Dendritic cell treated with granulocyte-macrophage colony-stimulating factor and Interleukin-4, amounts not matched to agents 40 ng/mL and 50 ng/mL, for 4 days (primary cell): ENCODE results near the gene ME1.
"Not testable (repeated sequence)": the region's sequence is repeated elsewhere in the genome, so short reads cannot be mapped to it uniquely, and the experiment has no call there.

Source experiments
- H3K27ac Mint-ChIP-seq: one replicate; pipeline ENCODE4 v1.8.0; 2022; ENCODE audit warnings: mild to moderate bottlenecking, mixed read lengths
- H3K27me3 Mint-ChIP-seq: one replicate; pipeline ENCODE4 v1.8.0; 2022; ENCODE audit warnings: mild to moderate bottlenecking, mixed read lengths
- H3K36me3 Mint-ChIP-seq: one replicate; pipeline ENCODE4 v1.8.0; 2022; ENCODE audit warnings: low read depth, mixed read lengths
- H3K4me1 Mint-ChIP-seq: one replicate; pipeline ENCODE4 v1.8.0; 2022; ENCODE audit warnings: low read depth, mixed read lengths
- H3K4me3 Mint-ChIP-seq: one replicate; pipeline ENCODE4 v1.8.0; 2022; ENCODE audit warnings: mild to moderate bottlenecking, moderate library complexity, mixed read lengths
- H3K9me3 Mint-ChIP-seq: one replicate; pipeline ENCODE4 v1.8.0; 2022; ENCODE audit warnings: mixed read lengths
- intact Hi-C: fragments of 100-400 bp; cut with micrococcal nuclease; formaldehyde crosslinking; loops from one replicate; pipeline ENCODE4 v1.15.0; 2022

The ME1 gene

GRCh38 chr6:83198486-83199172 is 232.2 kb downstream of the ME1 start:
- H3K27me3 Mint-ChIP-seq = peaks cover 9% of the 10 kb centered on the region
- peaks cover 15% of the 10 kb centered on the region for H3K4me1 Mint-ChIP-seq
- intact Hi-C loops = loop anchor here (10.0 kb wide), 1 partner anchor 656 kb away; the partner anchor contains the start of genes CYB5R4 and RIPPLY2
- H3K9me3 Mint-ChIP-seq = no peaks in the 10 kb centered on the region
- peaks cover 14% of the 10 kb centered on the region for H3K36me3 Mint-ChIP-seq
- no peak overlapping the region for H3K4me3 Mint-ChIP-seq
- no peak overlapping the region for H3K27ac Mint-ChIP-seq

- Mint-ChIP-seq H3K4me3 (peak overlapping the region; percentile 93), H3K4me1 (peaks cover 15% of the 10 kb centered on the region), H3K27me3 (peaks cover 10% of the 10 kb centered on the region), H3K36me3 (peaks cover 21% of the 10 kb centered on the region), H3K27ac (peak overlapping the region; percentile 92), H3K9me3 (no peaks in the 10 kb centered on the region)
- intact Hi-C loops = loop anchor here (2.0 to 10.0 kb wide), 4 partner anchors 125 to 1442 kb away; partner anchors contain the start of genes CYB5R4, IBTK, RIPPLY2 and TENT5A
Observed at GRCh38 chr6:83193747-83194566, 236.9 kb downstream of the ME1 start.

GRCh38 chr6:83192871-83193746 is 237.7 kb downstream of the ME1 start, which contains the start of the genes PGM3 and RWDD2A:
Gene PGM3 (minus strand): TSS chr6:83193265. CDS start chr6:83191012, 2,253 bp downstream.
Gene RWDD2A (plus strand): TSS chr6:83193357. CDS start chr6:83194452, 1,095 bp downstream.
- intact Hi-C loops = loop anchor here (2.0 to 10.0 kb wide), 4 partner anchors 124 to 1441 kb away; partner anchors contain the start of genes CYB5R4, IBTK, RIPPLY2 and TENT5A
- Mint-ChIP-seq H3K36me3 (peaks cover 27% of the 10 kb centered on the region), H3K9me3 (no peaks in the 10 kb centered on the region), H3K27ac (peak within 1 kb of the TSS; percentile 92), H3K4me1 (peaks cover 15% of the 10 kb centered on the region), H3K27me3 (peaks cover 10% of the 10 kb centered on the region), H3K4me3 (peak within 1 kb of the TSS; percentile 93)

- peak overlapping the region; percentile 92 for H3K27ac Mint-ChIP-seq
- peak overlapping the region; percentile 93 for H3K4me3 Mint-ChIP-seq
- H3K4me1 Mint-ChIP-seq = peaks cover 15% of the 10 kb centered on the region
- intact Hi-C loops = loop anchor here (2.0 to 10.0 kb wide), 4 partner anchors 124 to 1440 kb away; partner anchors contain the start of genes CYB5R4, IBTK, RIPPLY2 and TENT5A
- H3K27me3 Mint-ChIP-seq = peaks cover 10% of the 10 kb centered on the region
- no peaks in the 10 kb centered on the region for H3K9me3 Mint-ChIP-seq
- peaks cover 27% of the 10 kb centered on the region for H3K36me3 Mint-ChIP-seq
Observed at GRCh38 chr6:83192456-83192855, 238.4 kb downstream of the ME1 start.

GRCh38 chr6:83191974-83192373 is 238.9 kb downstream of the ME1 start:
- H3K9me3 Mint-ChIP-seq, H3K27me3 Mint-ChIP-seq, H3K27ac Mint-ChIP-seq, H3K4me3 Mint-ChIP-seq: not testable (repeated sequence)
- Mint-ChIP-seq H3K4me1 (peaks cover 15% of the 10 kb centered on the region), H3K36me3 (peaks cover 27% of the 10 kb centered on the region)
- intact Hi-C loops = loop anchor here (2.0 to 10.0 kb wide), 4 partner anchors 123 to 1440 kb away; partner anchors contain the start of genes CYB5R4, IBTK, RIPPLY2 and TENT5A

GRCh38 chr6:83190626-83191025 is 240.2 kb downstream of the ME1 start:
- Mint-ChIP-seq H3K27me3 (peaks cover 10% of the 10 kb centered on the region), H3K4me1 (peaks cover 15% of the 10 kb centered on the region)
- intact Hi-C loops = loop anchor here (5.0 to 10.0 kb wide), 3 partner anchors 664 to 1438 kb away; partner anchors contain the start of genes CYB5R4, IBTK, RIPPLY2 and TENT5A

GRCh38 chr6:83188501-83188900 is 242.3 kb downstream of the ME1 start:
- Mint-ChIP-seq H3K27ac (no peak overlapping the region), H3K9me3 (no peaks in the 10 kb centered on the region), H3K27me3 (no peaks in the 10 kb centered on the region), H3K4me1 (peaks cover 7% of the 10 kb centered on the region), H3K4me3 (no peak overlapping the region), H3K36me3 (peaks cover 52% of the 10 kb centered on the region)
- intact Hi-C loops = no loop called here

More at GRCh38 chr6:83190626-83191025, 240.2 kb downstream of the ME1 start:
- Mint-ChIP-seq H3K27ac (no peak overlapping the region), H3K9me3 (no peaks in the 10 kb centered on the region), H3K36me3 (peaks cover 36% of the 10 kb centered on the region), H3K4me3 (no peak overlapping the region)

GRCh38 chr6:83185096-83185495 is 245.8 kb downstream of the ME1 start:
- H3K27ac Mint-ChIP-seq = no peak overlapping the region
- intact Hi-C loops = no loop called here
- H3K4me3 Mint-ChIP-seq = no peak overlapping the region
- no peaks in the 10 kb centered on the region for H3K4me1 Mint-ChIP-seq
- no peaks in the 10 kb centered on the region for H3K9me3 Mint-ChIP-seq
- no peaks in the 10 kb centered on the region for H3K27me3 Mint-ChIP-seq
- peaks cover 73% of the 10 kb centered on the region for H3K36me3 Mint-ChIP-seq

GRCh38 chr6:83183082-83183828 is 247.6 kb downstream of the ME1 start:
- intact Hi-C loops = no loop called here
- Mint-ChIP-seq H3K36me3 (peaks cover 72% of the 10 kb centered on the region), H3K27me3 (no peaks in the 10 kb centered on the region), H3K4me1 (no peaks in the 10 kb centered on the region), H3K9me3 (no peaks in the 10 kb centered on the region), H3K27ac (no peak overlapping the region), H3K4me3 (no peak overlapping the region)

- Mint-ChIP-seq H3K4me1 (no peaks in the 10 kb centered on the region), H3K36me3 (peaks cover 82% of the 10 kb centered on the region), H3K4me3 (no peak overlapping the region), H3K9me3 (no peaks in the 10 kb centered on the region), H3K27ac (no peak overlapping the region), H3K27me3 (no peaks in the 10 kb centered on the region)
- intact Hi-C loops = no loop called here
Observed at GRCh38 chr6:83182114-83182513, 248.7 kb downstream of the ME1 start.

- peaks cover 86% of the 10 kb centered on the region for H3K36me3 Mint-ChIP-seq
- no peak overlapping the region for H3K4me3 Mint-ChIP-seq
- H3K9me3 Mint-ChIP-seq = no peaks in the 10 kb centered on the region
- no peaks in the 10 kb centered on the region for H3K4me1 Mint-ChIP-seq
- intact Hi-C loops = no loop called here
- H3K27ac Mint-ChIP-seq = no peak overlapping the region
- H3K27me3 Mint-ChIP-seq = no peaks in the 10 kb centered on the region
Observed at GRCh38 chr6:83180426-83180950, 250.4 kb downstream of the ME1 start.

GRCh38 chr6:83176246-83176645 is 254.6 kb downstream of the ME1 start:
- Mint-ChIP-seq H3K36me3 (peaks cover 79% of the 10 kb centered on the region), H3K9me3 (no peaks in the 10 kb centered on the region), H3K4me1 (no peaks in the 10 kb centered on the region), H3K27me3 (no peaks in the 10 kb centered on the region), H3K27ac (no peak overlapping the region), H3K4me3 (no peak overlapping the region)
- intact Hi-C loops = no loop called here
